SK-N-SH (cell line): Measurements from ENCODE around the gene TMEM126B. TPM values are rescaled to one million over a fixed set of nuclear protein-coding genes. Genes with fewer than 3 reads are reported as not detected.

Experiments used
- CTCF ChIA-PET: fragments of 300-600, 350-600 bp; formaldehyde crosslinking; extraction: SDS; loops from one replicate; lab custom pipeline; 2021; lab: Yijun Ruan, JAX
- POLR2A ChIA-PET: fragments of 350-600 bp; sonication (Branson Sonifier 250); formaldehyde crosslinking; extraction: SDS; loops from one replicate; lab custom pipeline; 2020; ENCODE audit warnings: antibody characterized with exemption, inconsistent platforms; lab: Yijun Ruan, JAX
- DNase-seq: peaks from one replicate; pipeline ENCODE4 v3.0.0; 2012
- H2AFZ ChIP-seq: fragments of 200-600 bp; sonication (generic); 2 replicates; pipeline ENCODE4 v1.8.1; 2016; ENCODE audit warnings: antibody characterized with exemption, mild to moderate bottlenecking, low read depth
- H3F3A ChIP-seq: fragments of 200-600 bp; sonication (generic); replicated peaks from 2 replicates; pipeline ENCODE3; 2016; ENCODE audit warnings: antibody characterized with exemption, mild to moderate bottlenecking; ENCODE audit not compliant: insufficient read depth
- H3K27ac ChIP-seq, 2 experiments: fragments of 200-500 bp in 1 of 2; fragments of 200-600 bp in 1 of 2; sonication (Bioruptor generic) in 1 of 2; sonication (generic), shearing (Covaris generic) in 1 of 2; 2 replicates each; pipeline versions ENCODE4 v1.5.1 to v1.6.1; 2014 to 2016; ENCODE audit warnings: low read depth in 2 of 2, inconsistent platforms in 1 of 2, low read length in 1 of 2, mild to moderate bottlenecking in 1 of 2, mixed read lengths in 1 of 2
- H3K27me3 ChIP-seq: fragments of 200-600 bp; sonication (generic), shearing (Covaris generic); 2 replicates; pipeline ENCODE4 v1.6.1; 2016; ENCODE audit warnings: mixed run types; ENCODE audit not compliant: insufficient read depth
- H3K36me3 ChIP-seq, 2 experiments: fragments of 200-500 bp in 1 of 2; fragments of 200-600 bp in 1 of 2; sonication (Bioruptor generic) in 1 of 2; sonication (generic) in 1 of 2; replicated peaks in 1 of 2; 2 replicates each; pipeline versions ENCODE3 to v1.5.1; 2014 to 2016; ENCODE audit warnings: low read length in 1 of 2, mild to moderate bottlenecking in 1 of 2; ENCODE audit not compliant: insufficient read depth in 2 of 2, control insufficient read depth in 1 of 2
- H3K4me1 ChIP-seq, 2 experiments: fragments of 200-500 bp in 1 of 2; fragments of 200-600 bp in 1 of 2; sonication (Bioruptor generic) in 1 of 2; sonication (generic), shearing (Covaris generic) in 1 of 2; 2 replicates each; pipeline versions ENCODE4 v1.5.1 to v1.6.1; 2014 to 2016; ENCODE audit warnings: low read depth in 1 of 2, low read length in 1 of 2, mixed run types in 1 of 2; ENCODE audit not compliant: insufficient read depth in 2 of 2, control insufficient read depth in 1 of 2
- H3K4me2 ChIP-seq: fragments of 200-600 bp; sonication (generic), shearing (Covaris generic); 2 replicates; pipeline ENCODE4 v1.6.1; 2017; ENCODE audit warnings: mixed run types
- H3K4me3 ChIP-seq, 2 experiments: fragments of 200-500 bp in 1 of 2; fragments of 200-600 bp in 1 of 2; sonication (Bioruptor generic) in 1 of 2; sonication (generic), shearing (Covaris generic) in 1 of 2; 2 replicates each; pipeline versions ENCODE4 v1.5.1 to v1.8.1; 2014 to 2016; ENCODE audit warnings: low read depth in 2 of 2, inconsistent platforms in 1 of 2, low read length in 1 of 2, mild to moderate bottlenecking in 1 of 2, mixed read lengths in 1 of 2, moderate library complexity in 1 of 2
- H3K79me2 ChIP-seq: fragments of 200-600 bp; sonication (generic); 2 replicates; pipeline ENCODE4 v1.8.1; 2017; ENCODE audit warnings: mild to moderate bottlenecking; ENCODE audit not compliant: insufficient read depth
- H3K9ac ChIP-seq: fragments of 200-600 bp; sonication (generic); 2 replicates; pipeline ENCODE4 v1.6.1; 2017; ENCODE audit warnings: mixed run types
- H3K9me2 ChIP-seq: fragments of 200-600 bp; sonication (generic); 2 replicates; pipeline ENCODE4 v1.6.1; 2017; ENCODE audit warnings: mixed run types
- H3K9me3 ChIP-seq: fragments of 200-600 bp; sonication (generic); 2 replicates; pipeline ENCODE4 v1.6.1; 2017; ENCODE audit warnings: mixed run types, mild to moderate bottlenecking, moderate library complexity
- H4K20me1 ChIP-seq: fragments of 200-600 bp; sonication (generic); 2 replicates; pipeline ENCODE4 v1.6.1; 2017; ENCODE audit warnings: mild to moderate bottlenecking, mixed run types; ENCODE audit not compliant: insufficient read depth
- ELF1 ChIP-seq: IDR thresholded peaks from 2 replicates; pipeline ENCODE4 v1.4.0; 2012
- EP300 ChIP-seq, 2 experiments: IDR thresholded peaks; 2 replicates each; pipeline versions ENCODE4 v1.4.0 to v1.6.1; 2012; ENCODE audit warnings: borderline replicate concordance in 1 of 2, low read depth in 1 of 2, low read length in 1 of 2
- EZH2phosphoT487 ChIP-seq: fragments of 200-600 bp; sonication (generic); IDR thresholded peaks from 2 replicates; pipeline ENCODE4 v1.6.1; 2017; ENCODE audit warnings: low read depth, mixed run types, mild to moderate bottlenecking, antibody characterized with exemption, moderate library complexity, borderline replicate concordance
- FOXJ3 ChIP-seq: sonication (generic); formaldehyde crosslinking; IDR thresholded peaks from 2 replicates; pipeline ENCODE4 v1.5.1; 2020; ENCODE audit warnings: mild to moderate bottlenecking, missing genetic modification reagents
- GABPA ChIP-seq: IDR thresholded peaks from 2 replicates; pipeline ENCODE4 v1.4.0; 2012; ENCODE audit warnings: low read depth, mild to moderate bottlenecking
- GATA2 ChIP-seq: sonication (generic); formaldehyde crosslinking; IDR thresholded peaks from 2 replicates; pipeline ENCODE4 v1.5.0; 2020; ENCODE audit warnings: mild to moderate bottlenecking, missing genetic modification reagents
- MXI1 ChIP-seq: IDR thresholded peaks from 2 replicates; pipeline ENCODE4 v1.6.1; 2012; ENCODE audit warnings: mild to moderate bottlenecking, low read depth, low read length, improper control_type of control experiment
- NFIC ChIP-seq: IDR thresholded peaks from 2 replicates; pipeline ENCODE4 v1.4.0; 2012; ENCODE audit warnings: borderline replicate concordance
- NRF1 ChIP-seq: IDR thresholded peaks from 2 replicates; pipeline ENCODE4 v1.6.1; 2012; ENCODE audit warnings: low read depth, mild to moderate bottlenecking, low read length
- POLR2AphosphoS5 ChIP-seq: IDR thresholded peaks from 2 replicates; pipeline ENCODE4 v1.6.1; 2012; ENCODE audit warnings: low read depth, low read length
- RCOR1 ChIP-seq: fragments of 150-350 bp; IDR thresholded peaks from 2 replicates; pipeline ENCODE4 v1.6.1; 2017; ENCODE audit warnings: antibody characterized with exemption, low read length
- RFX5 ChIP-seq: IDR thresholded peaks from 2 replicates; pipeline ENCODE4 v1.6.1; 2012; ENCODE audit warnings: mild to moderate bottlenecking, improper control_type of control experiment, low read length
- SIN3A ChIP-seq: IDR thresholded peaks from 2 replicates; pipeline ENCODE4 v1.6.1; 2012; ENCODE audit warnings: low read depth, mild to moderate bottlenecking, low read length, moderate library complexity, borderline replicate concordance
- TAF1 ChIP-seq: IDR thresholded peaks from 2 replicates; pipeline ENCODE4 v1.6.1; 2012; ENCODE audit warnings: low read depth, mild to moderate bottlenecking, low read length, moderate library complexity, borderline replicate concordance
- TEAD4 ChIP-seq: IDR thresholded peaks from 2 replicates; pipeline ENCODE4 v1.4.0; 2012; ENCODE audit warnings: mild to moderate bottlenecking, borderline replicate concordance; ENCODE audit not compliant: insufficient read depth
- USF1 ChIP-seq: IDR thresholded peaks from 2 replicates; pipeline ENCODE4 v1.4.0; 2012; ENCODE audit warnings: low read depth, borderline replicate concordance
- YY1 ChIP-seq: IDR thresholded peaks from 2 replicates; pipeline ENCODE4 v1.4.0; 2012; ENCODE audit warnings: low read depth, mild to moderate bottlenecking
- ZBTB33 ChIP-seq: IDR thresholded peaks from 2 replicates; pipeline ENCODE4 v1.4.0; 2012; ENCODE audit warnings: low read depth, borderline replicate concordance
- WGBS: methylation state at CpG from one replicate; pipeline ENCODE4 v1.1.6; 2017; ENCODE audit warnings: low lambda C conversion rate; 5-methylcytosine and 5-hydroxymethylcytosine counted together
- polyA plus RNA-seq, 3 experiments: library from polyadenylated mRNA; depleted of rRNA; stranded (reverse); fragments of >200 nt; gene quantifications; 2 replicates each; pipeline ENCODE4 v1.2.3, GENCODE V29; 2012
- TF ChIP-seq, protein P1 (sequence below): fragments of 200-600 bp; sonication (generic); IDR thresholded peaks from 2 replicates; pipeline ENCODE4 v1.6.1; 2017; ENCODE audit warnings: antibody characterized with exemption, mild to moderate bottlenecking, moderate library complexity
- TF ChIP-seq, protein P2 (sequence below): IDR thresholded peaks from 2 replicates; pipeline ENCODE4 v1.4.0; 2012; ENCODE audit warnings: low read depth

TMEM126B gene
- polyA plus RNA-seq, 1 of the 3 experiments (the other 2 are of a cell fraction) = 27.7 TPM

- H4K20me1 ChIP-seq = no peaks in the 10 kb centered on the region
- H3F3A ChIP-seq = peaks cover 18% of the 10 kb centered on the region
- CTCF ChIA-PET = interaction anchor here (1.0 to 2.2 kb wide), 3 partner anchors 10 to 169 kb away, joined by 3 to 8 read pairs (median 8); partner anchors contain the start of genes CCDC83 and CREBZF
- peak; percentile 28 for DNase-seq
- peak overlapping the region; percentile 81 to 85 for H3K27ac ChIP-seq
- peak overlapping the region; percentile 52 for H3K9ac ChIP-seq
- H3K4me3 ChIP-seq = peak overlapping the region; percentile 56 to 59
- H3K27me3 ChIP-seq = no peaks in the 10 kb centered on the region
- peak overlapping the region; percentile 39; the same call in 1 of the 2 replicates for H2AFZ ChIP-seq
- H3K4me1 ChIP-seq = peaks cover 0 to 14% of the 10 kb centered on the region in 2 experiments; a peak in 3 of 4 replicates
- H3K9me3 ChIP-seq = no peaks in the 10 kb centered on the region
- POLR2A ChIA-PET = interaction anchor here (1.8 to 2.0 kb wide), 2 partner anchors 21 to 38 kb away, joined by 9 to 16 read pairs; partner anchors contain the start of genes CREBZF and TMEM126A
- 79% methylated on average over 15 of the region's 15 CpGs for WGBS
- H3K79me2 ChIP-seq = no peaks in the 10 kb centered on the region; the same call in 1 of the 2 replicates
- no peaks in the 10 kb centered on the region for H3K9me2 ChIP-seq
- TF ChIP-seq NRF1 = no peak
- TF ChIP-seq POLR2AphosphoS5 = no peak
- TF ChIP-seq TAF1 = no peak
- no peak for TF ChIP-seq NFIC
- TF ChIP-seq ZBTB33 = no peak
- peak overlapping the region; percentile 75 for H3K4me2 ChIP-seq
- H3K36me3 ChIP-seq = no peaks in the 10 kb centered on the region
These were observed 56.9 kb downstream of the TMEM126B start for GRCh38 chr11:85685125-85685819.

- H3K27me3 ChIP-seq = no peaks in the 10 kb centered on the region
- no peaks in the 10 kb centered on the region for H3K36me3 ChIP-seq
- ChIA-PET POLR2A (interaction anchor here (1.0 to 2.0 kb wide), 3 partner anchors 21 to 38 kb away, joined by 3 to 16 read pairs (median 9); partner anchors contain the start of genes CREBZF and TMEM126A), CTCF (interaction anchor here (1.0 to 2.2 kb wide), 3 partner anchors 21 to 169 kb away, joined by 3 to 8 read pairs (median 3); partner anchors contain the start of genes CCDC83 and CREBZF)
- no peaks in the 10 kb centered on the region; the same call in 1 of the 2 replicates for H3K79me2 ChIP-seq
- H3K27ac ChIP-seq = peak within 1 kb of the TSS; percentile 81 to 85
- no peaks in the 10 kb centered on the region for H3K9me2 ChIP-seq
- peak; percentile 79 for DNase-seq
- peak within 1 kb of the TSS; percentile 52 for H3K9ac ChIP-seq
- H3K4me3 ChIP-seq = peak within 1 kb of the TSS; percentile 56 to 59
- H3K4me1 ChIP-seq = peaks cover 0 to 14% of the 10 kb centered on the region in 2 experiments; a peak in 3 of 4 replicates
- H3K9me3 ChIP-seq = no peaks in the 10 kb centered on the region
- H3K4me2 ChIP-seq = peak within 1 kb of the TSS; percentile 75
- H2AFZ ChIP-seq = peak within 1 kb of the TSS; percentile 39; the same call in 1 of the 2 replicates
- peaks cover 18% of the 10 kb centered on the region for H3F3A ChIP-seq
- 55% methylated on average over 13 of the region's 13 CpGs for WGBS
- no peaks in the 10 kb centered on the region for H4K20me1 ChIP-seq
- no peak for TF ChIP-seq RCOR1
- TF ChIP-seq TEAD4 = no peak
- no peak for TF ChIP-seq ELF1
- no peak for TF ChIP-seq EZH2phosphoT487
- no peak for TF ChIP-seq YY1
- TF ChIP-seq GATA2 (CRISPR knock-in tag) = no peak
- TF ChIP-seq EP300 (IDR thresholded peaks at IDR 0.05; ENCODE audit: borderline replicate concordance in 1 of 2, low read depth in 1 of 2, low read length in 1 of 2) = 0 out of 4 replicates have a peak, but pooled peaks of 1 of the 2 experiments have one; percentile 5
- TF ChIP-seq GABPA = no peak
- TF ChIP-seq, protein P1, sequence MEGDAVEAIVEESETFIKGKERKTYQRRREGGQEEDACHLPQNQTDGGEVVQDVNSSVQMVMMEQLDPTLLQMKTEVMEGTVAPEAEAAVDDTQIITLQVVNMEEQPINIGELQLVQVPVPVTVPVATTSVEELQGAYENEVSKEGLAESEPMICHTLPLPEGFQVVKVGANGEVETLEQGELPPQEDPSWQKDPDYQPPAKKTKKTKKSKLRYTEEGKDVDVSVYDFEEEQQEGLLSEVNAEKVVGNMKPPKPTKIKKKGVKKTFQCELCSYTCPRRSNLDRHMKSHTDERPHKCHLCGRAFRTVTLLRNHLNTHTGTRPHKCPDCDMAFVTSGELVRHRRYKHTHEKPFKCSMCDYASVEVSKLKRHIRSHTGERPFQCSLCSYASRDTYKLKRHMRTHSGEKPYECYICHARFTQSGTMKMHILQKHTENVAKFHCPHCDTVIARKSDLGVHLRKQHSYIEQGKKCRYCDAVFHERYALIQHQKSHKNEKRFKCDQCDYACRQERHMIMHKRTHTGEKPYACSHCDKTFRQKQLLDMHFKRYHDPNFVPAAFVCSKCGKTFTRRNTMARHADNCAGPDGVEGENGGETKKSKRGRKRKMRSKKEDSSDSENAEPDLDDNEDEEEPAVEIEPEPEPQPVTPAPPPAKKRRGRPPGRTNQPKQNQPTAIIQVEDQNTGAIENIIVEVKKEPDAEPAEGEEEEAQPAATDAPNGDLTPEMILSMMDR = no peak
- no peak for TF ChIP-seq USF1
- TF ChIP-seq MXI1 = no peak
- TF ChIP-seq RFX5 = peak; percentile 69
- no peak for TF ChIP-seq TAF1
- TF ChIP-seq, protein P2, sequence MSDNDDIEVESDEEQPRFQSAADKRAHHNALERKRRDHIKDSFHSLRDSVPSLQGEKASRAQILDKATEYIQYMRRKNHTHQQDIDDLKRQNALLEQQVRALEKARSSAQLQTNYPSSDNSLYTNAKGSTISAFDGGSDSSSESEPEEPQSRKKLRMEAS = peak; percentile 37; the same call in 1 of the 2 replicates
- TF ChIP-seq NFIC = peak; percentile 48; the same call in 1 of the 2 replicates
- TF ChIP-seq FOXJ3 (CRISPR knock-in tag) = no peak
- TF ChIP-seq SIN3A = peak; percentile 30; the same call in 1 of the 2 replicates
These were observed 57.5 kb downstream of the TMEM126B start, which contains the start of gene CCDC89 for GRCh38 chr11:85685820-85686459. CCDC89 (minus strand) TSS chr11:85686195; CDS start chr11:85686130, 65 bp downstream.
